Activated CD4-positive, alpha-beta memory T cell treated with anti-CD3 and anti-CD28 coated beads for 36 hours (primary cell): ENCODE data around the gene TSFM. TPM values are rescaled to one million over a fixed set of nuclear protein-coding genes. Genes with fewer than 3 reads are reported as not detected.
A peak's percentile ranks its signal among the peaks of the same experiment; 100 is the strongest.
"Not testable (repeated sequence)": the region's sequence is repeated elsewhere in the genome, so short reads cannot be mapped to it uniquely, and the experiment has no call there.

Source experiments
- CTCF ChIA-PET: fragments of 350-600 bp; sonication (Branson Sonifier 250); formaldehyde crosslinking; loops from one replicate; lab custom pipeline; 2021; ENCODE audit warnings: antibody characterized with exemption, inconsistent platforms; lab: Charles Lee
- POLR2A ChIA-PET: fragments of 350-600 bp; sonication (Branson Sonifier 250); formaldehyde crosslinking; loops from one replicate; lab custom pipeline; 2021; ENCODE audit warnings: antibody characterized with exemption; lab: Charles Lee
- DNase-seq: peaks from one replicate; pipeline ENCODE4 v3.0.0-alpha.2; 2020
- H3K27ac Mint-ChIP-seq: one replicate; pipeline ENCODE4 v1.8.0; 2021; ENCODE audit warnings: mixed read lengths
- H3K27me3 Mint-ChIP-seq: one replicate; pipeline ENCODE4 v1.8.0; 2021; ENCODE audit warnings: mixed read lengths
- H3K36me3 Mint-ChIP-seq: one replicate; pipeline ENCODE4 v1.8.0; 2021; ENCODE audit warnings: mixed read lengths
- H3K4me1 Mint-ChIP-seq: one replicate; pipeline ENCODE4 v1.8.0; 2021; ENCODE audit warnings: low read depth, mixed read lengths
- H3K4me3 Mint-ChIP-seq: one replicate; pipeline ENCODE4 v1.8.0; 2021; ENCODE audit warnings: mild to moderate bottlenecking, mixed read lengths
- H3K9me3 Mint-ChIP-seq: one replicate; pipeline ENCODE4 v1.8.0; 2021; ENCODE audit warnings: mixed read lengths
- intact Hi-C: fragments of 100-400 bp; cut with micrococcal nuclease; formaldehyde crosslinking; loops from one replicate; pipeline ENCODE4 v1.15.1; 2023
- total RNA-seq, 2 experiments: library from RNA; stranded (reverse); gene quantifications; one replicate each; pipeline ENCODE4 v1.2.3, GENCODE V29; 2021

Gene TSFM
- total RNA-seq, 2 experiments from 2014 or later: 45.5 to 47.2 TPM

DNA sequence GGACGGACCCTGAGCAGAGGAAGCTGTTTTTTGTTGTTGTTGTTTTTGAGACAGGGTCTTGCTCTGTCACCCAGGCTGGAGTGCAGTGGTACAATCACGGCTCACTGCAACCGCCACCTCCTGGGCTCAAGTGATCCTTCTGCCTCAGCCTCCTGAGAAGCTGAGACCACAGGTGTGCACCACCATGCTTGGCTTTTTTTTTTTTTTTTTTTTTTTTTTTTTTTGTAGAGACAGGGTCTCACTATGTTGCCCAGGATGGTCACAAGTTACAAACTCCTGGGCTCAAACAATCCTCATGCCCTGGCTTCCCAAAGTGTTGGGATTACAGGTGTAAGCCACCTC is 35.4 kb downstream of the TSFM start:
- H3K4me3 Mint-ChIP-seq, intact Hi-C loops, DNase-seq, H3K9me3 Mint-ChIP-seq, H3K4me1 Mint-ChIP-seq, H3K27me3 Mint-ChIP-seq, H3K27ac Mint-ChIP-seq: not testable (repeated sequence)
- POLR2A ChIA-PET: interaction anchor here (0.6 kb wide), 1 partner anchor 81 kb away, joined by 3 read pairs; no protein-coding TSS in a partner anchor
- CTCF ChIA-PET: interaction anchor here (0.8 to 2.3 kb wide), 6 partner anchors 10 to 88 kb away, joined by 3 to 5 read pairs (median 4); no protein-coding TSS in a partner anchor
- peaks cover 14% of the 10 kb centered on the region for H3K36me3 Mint-ChIP-seq

DNA sequence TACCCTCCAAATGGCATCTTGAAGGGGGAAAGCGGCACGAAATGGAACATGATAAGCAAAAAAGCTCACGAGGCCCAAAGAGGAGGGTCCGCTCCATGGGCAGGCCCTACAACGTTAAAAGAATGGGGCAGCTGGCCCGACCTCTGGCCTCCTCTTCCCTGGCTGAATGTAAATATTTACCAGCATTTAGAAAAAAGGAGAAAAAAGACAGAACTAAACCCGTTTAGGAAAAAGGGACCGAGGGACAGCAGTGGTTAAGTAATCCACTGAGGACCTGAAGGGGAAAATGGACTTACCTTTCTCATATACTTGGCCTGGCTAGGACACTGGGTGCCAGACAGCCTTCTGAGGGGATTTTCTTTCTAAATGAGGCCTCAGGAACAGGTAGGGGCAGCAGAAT is 37.5 kb downstream of the TSFM start:
- intact Hi-C loops, DNase-seq, CTCF ChIA-PET, H3K9me3 Mint-ChIP-seq, H3K27me3 Mint-ChIP-seq, H3K4me3 Mint-ChIP-seq, H3K4me1 Mint-ChIP-seq, H3K27ac Mint-ChIP-seq: not testable (repeated sequence)
- peaks cover 21% of the 10 kb centered on the region for H3K36me3 Mint-ChIP-seq
- POLR2A ChIA-PET: interaction anchor here (1.1 kb wide), 1 partner anchor 36 kb away, joined by 3 read pairs; no protein-coding TSS in a partner anchor

DNA sequence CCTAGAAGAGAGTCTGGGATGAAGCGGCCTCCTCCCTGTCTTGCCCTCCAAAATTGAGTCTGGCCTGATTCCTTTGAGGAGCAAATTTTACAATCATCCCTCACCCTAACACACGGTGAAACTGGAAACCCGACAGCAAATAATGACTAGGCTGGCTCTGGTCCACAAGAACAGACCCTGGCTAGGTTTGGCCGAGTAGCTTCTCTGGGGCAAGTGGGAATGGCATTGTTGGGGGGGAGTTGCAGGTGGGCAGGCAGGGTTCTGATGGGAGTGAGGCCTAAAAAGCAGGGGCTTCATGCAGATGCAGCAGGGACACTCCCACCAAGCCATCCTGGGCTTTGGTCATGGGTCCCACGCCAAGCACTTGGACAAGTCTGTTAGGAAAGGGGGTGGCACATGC is 38.4 kb downstream of the TSFM start:
- H3K4me3 Mint-ChIP-seq, H3K27ac Mint-ChIP-seq, H3K4me1 Mint-ChIP-seq, POLR2A ChIA-PET, CTCF ChIA-PET, DNase-seq, intact Hi-C loops, H3K27me3 Mint-ChIP-seq, H3K9me3 Mint-ChIP-seq: not testable (repeated sequence)
- peaks cover 25% of the 10 kb centered on the region for H3K36me3 Mint-ChIP-seq

DNA sequence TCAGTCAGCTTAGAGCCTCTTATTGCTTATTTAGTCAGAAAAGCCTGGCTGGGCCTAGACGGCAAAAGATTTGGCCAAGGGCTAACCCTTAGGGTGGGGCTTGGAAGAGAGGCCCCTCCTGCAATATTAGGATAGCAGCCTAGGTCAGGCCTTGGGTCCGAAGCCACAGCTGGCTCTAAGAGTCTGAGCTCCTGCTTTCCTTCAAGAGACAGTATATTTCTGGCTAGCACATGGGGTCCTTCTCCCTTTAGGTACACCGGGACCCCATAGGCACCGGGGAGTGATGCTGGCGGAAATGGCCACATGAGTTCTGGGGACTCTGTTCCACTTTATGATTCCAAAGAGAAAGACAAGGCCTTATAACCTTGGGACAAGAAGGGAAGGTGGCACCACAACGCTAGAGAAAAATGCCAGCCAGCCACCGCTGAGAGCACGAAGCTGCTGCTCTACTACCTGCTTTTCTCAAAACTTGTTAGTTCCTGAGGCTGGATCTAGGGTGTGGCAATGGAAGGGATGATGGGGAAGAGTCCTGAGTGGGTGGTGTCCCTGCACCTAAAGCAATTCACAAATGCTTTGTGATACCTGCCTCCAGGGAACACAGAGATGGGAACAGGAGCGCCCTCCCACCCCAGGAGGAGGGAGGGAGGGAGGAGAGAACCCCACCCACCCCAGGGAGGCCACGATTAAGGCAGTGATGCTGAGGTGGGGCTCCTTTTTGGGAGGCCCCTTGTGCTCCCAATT is 39.1 kb downstream of the TSFM start:
- H3K9me3 Mint-ChIP-seq: no peaks in the 10 kb centered on the region
- intact Hi-C loops: no loop called here
- H3K4me1 Mint-ChIP-seq: no peaks in the 10 kb centered on the region
- H3K36me3 Mint-ChIP-seq: peaks cover 29% of the 10 kb centered on the region
- DNase-seq: no peak
- CTCF ChIA-PET: interaction anchor here (0.9 kb wide), 1 partner anchor 22 kb away, joined by 3 read pairs; no protein-coding TSS in a partner anchor
- H3K27me3 Mint-ChIP-seq: no peaks in the 10 kb centered on the region
- POLR2A ChIA-PET: no interaction called here
- no peak overlapping the region for H3K27ac Mint-ChIP-seq
- no peak overlapping the region for H3K4me3 Mint-ChIP-seq

DNA sequence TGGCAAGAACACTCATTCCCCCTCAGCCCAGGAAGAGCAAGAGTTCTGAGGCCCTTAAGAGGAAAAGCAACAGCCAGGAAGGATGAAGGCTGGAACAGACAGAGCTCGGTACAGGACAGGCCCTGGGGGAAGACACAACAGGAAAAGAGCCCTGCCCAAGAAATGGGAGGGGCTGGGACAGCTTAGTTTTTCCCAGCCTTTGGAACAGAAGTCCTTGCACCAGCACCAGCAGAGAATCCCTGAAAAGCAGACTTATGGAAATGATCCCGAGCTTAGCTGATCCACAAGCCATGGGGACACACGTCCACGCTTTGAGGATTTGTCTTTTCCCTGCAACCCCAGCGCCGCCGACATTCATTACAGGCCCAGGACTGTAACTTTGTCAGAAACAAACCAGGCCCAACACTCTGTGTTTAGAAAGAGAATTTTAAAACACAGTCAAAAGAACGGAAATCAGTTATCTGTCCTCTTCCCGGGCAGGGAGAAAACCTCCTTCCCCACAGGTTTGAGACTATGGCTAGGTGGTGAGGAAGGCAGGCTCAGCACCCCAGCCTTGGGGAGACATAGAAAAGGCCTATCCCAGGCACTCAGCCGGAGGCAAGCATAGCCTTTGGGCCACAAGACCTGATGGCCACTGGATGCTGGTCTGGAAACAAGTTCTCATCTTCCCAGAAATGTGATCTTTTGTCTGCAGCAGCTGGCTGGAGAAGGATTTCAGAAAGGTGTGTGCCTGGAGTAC is 40.0 kb downstream of the TSFM start:
- Mint-ChIP-seq H3K4me1 (no peaks in the 10 kb centered on the region), H3K27ac (no peak overlapping the region), H3K36me3 (peaks cover 32% of the 10 kb centered on the region), H3K9me3 (no peaks in the 10 kb centered on the region), H3K4me3 (no peak overlapping the region), H3K27me3 (no peaks in the 10 kb centered on the region)
- DNase-seq: no peak
- intact Hi-C loops: no loop called here
- CTCF ChIA-PET: interaction anchor here (0.9 to 1.6 kb wide), 4 partner anchors 10 to 82 kb away, joined by 3 to 6 read pairs (median 3); no protein-coding TSS in a partner anchor
- POLR2A ChIA-PET: interaction anchor here (0.5 kb wide), 1 partner anchor 14 kb away, joined by 3 read pairs; no protein-coding TSS in a partner anchor

DNA sequence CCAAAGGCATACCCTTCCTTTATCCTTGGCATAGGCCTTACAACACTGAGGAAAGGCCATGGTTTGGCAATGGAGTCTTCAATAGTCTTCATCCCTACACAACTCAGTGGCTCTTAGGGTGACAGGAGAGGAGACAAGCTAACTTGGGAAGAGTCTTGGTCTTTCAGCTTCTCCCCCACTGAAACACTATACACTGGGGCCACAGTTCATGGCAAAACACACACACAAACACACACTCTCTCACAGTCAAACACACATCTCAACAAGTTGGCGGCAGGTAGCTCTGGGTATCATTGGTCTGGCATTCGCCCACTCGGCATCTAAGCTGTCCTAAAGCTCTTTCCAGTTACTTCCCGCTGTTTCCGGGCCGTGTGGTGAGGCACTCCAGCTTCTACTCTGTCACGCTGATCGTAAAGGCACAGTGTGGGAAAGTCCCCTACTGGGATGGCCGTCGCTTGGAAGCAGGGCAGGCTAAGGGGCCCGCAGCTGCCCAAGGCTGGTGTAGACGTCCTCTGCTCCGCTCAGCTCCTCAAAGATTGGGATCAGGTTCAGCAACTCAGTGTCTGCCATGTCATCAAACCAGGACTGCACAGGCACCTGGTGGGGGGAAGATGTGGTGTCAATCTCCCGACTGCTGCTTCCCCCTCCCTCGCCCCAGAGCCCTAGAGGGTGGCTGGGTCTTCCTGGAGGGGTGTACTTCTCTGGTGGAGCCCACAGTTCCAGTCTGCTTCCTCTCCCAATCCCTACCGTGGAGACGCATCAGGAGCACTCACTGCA is 40.7 kb downstream of the TSFM start:
- no peaks in the 10 kb centered on the region for H3K27me3 Mint-ChIP-seq
- no peaks in the 10 kb centered on the region for H3K4me1 Mint-ChIP-seq
- intact Hi-C loops: no loop called here
- POLR2A ChIA-PET: interaction anchor here (0.5 kb wide), 1 partner anchor 13 kb away, joined by 3 read pairs; no protein-coding TSS in a partner anchor
- H3K27ac Mint-ChIP-seq: no peak overlapping the region
- no peak for DNase-seq
- no peak overlapping the region for H3K4me3 Mint-ChIP-seq
- no peaks in the 10 kb centered on the region for H3K9me3 Mint-ChIP-seq
- CTCF ChIA-PET: interaction anchor here (0.8 to 1.6 kb wide), 4 partner anchors 9 to 81 kb away, joined by 3 to 6 read pairs (median 3); no protein-coding TSS in a partner anchor
- peaks cover 32% of the 10 kb centered on the region for H3K36me3 Mint-ChIP-seq

DNA sequence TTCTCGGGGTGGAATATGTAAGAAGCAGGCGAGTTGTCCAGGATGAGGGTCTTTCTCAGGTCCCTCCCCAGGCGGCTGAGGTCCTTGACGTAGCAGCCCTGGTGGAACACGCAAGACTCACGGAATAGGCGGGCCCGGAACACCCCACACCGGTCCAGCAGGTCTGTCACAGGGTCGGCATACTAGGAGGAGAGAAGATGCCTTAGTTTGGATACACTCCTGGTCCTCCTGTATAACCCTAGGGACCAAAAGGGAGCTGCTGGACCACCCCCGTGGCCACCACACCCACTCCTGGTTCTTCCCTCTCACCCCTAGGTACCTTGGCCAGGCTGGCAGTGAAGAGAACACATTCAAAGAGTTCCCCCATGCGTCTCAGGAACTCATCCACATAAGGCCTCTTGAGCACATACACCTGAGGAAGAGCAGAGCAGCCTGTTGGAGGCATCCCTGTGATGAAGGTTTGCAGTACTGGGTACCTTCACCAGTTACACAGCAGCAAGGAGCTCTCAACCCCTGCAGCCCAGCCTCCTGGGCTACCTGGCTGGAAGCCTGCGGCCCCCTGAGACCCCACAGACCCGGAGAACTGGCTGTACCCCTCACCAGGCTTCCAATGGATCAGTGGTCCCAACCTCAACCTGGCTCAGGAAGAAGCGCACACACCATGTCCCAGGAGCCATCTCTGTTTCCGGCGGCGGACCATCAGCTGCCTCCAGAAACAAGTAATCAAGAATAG is 41.5 kb downstream of the TSFM start:
- intact Hi-C loops: no loop called here
- H3K4me1 Mint-ChIP-seq: peaks cover 1% of the 10 kb centered on the region
- no peaks in the 10 kb centered on the region for H3K27me3 Mint-ChIP-seq
- no peak overlapping the region for H3K4me3 Mint-ChIP-seq
- POLR2A ChIA-PET: no interaction called here
- DNase-seq: no peak
- peaks cover 36% of the 10 kb centered on the region for H3K36me3 Mint-ChIP-seq
- H3K9me3 Mint-ChIP-seq: no peaks in the 10 kb centered on the region
- CTCF ChIA-PET: interaction anchor here (0.8 to 1.6 kb wide), 2 partner anchors 17 to 29 kb away, joined by 3 read pairs; no protein-coding TSS in a partner anchor
- H3K27ac Mint-ChIP-seq: no peak overlapping the region

DNA sequence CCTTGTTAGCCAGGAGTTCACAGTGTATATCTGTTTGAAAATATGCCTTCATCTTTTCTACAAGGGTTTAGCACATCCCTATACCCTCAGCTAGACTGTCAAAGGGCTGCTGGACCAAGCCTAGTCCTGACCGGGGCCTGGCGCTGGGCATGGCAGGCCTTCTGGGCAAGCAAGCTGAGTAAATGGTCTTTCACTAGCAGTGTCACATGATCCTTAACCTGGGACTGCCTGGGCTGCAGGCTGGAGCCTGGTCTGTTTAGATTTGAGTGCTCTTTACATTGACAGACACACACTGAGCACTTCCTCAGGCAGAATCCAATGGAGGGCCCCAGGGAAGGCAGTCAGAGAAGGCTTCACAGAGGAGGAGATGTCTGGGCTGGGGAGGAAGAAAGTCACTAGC is 42.9 kb downstream of the TSFM start:
- ChIA-PET CTCF (interaction anchor here (0.7 kb wide), 1 partner anchor 12 kb away, joined by 3 read pairs; no protein-coding TSS in a partner anchor), POLR2A (no interaction called here)
- Mint-ChIP-seq H3K27ac (no peak overlapping the region), H3K4me1 (peaks cover 12% of the 10 kb centered on the region), H3K4me3 (no peak overlapping the region), H3K36me3 (peaks cover 40% of the 10 kb centered on the region), H3K9me3 (no peaks in the 10 kb centered on the region), H3K27me3 (no peaks in the 10 kb centered on the region)
- intact Hi-C loops: no loop called here
- DNase-seq: no peak

DNA sequence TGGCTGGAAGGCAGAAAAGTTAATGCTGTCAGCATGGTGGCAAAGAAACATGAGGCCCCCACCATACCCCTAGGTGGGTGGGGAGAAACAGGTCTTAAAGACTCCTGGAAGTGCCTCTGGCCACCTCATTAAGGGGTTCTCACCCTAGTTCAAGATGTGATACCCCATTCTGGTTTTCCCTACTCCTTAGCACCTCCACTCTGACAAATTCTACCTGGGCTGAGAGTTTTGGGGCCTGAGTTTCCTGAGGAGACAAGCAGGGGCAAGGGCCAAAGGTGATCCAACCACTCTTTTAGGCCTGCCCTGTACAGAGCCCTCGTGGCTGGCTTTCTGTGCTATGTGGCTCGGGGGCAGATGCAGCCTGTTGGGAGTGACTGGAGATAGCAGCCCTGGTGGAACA is 43.8 kb downstream of the TSFM start:
- no peak for DNase-seq
- ChIA-PET POLR2A (no interaction called here), CTCF (interaction anchor here (0.8 to 1.4 kb wide), 3 partner anchors 11 to 79 kb away, joined by 3 to 4 read pairs (median 4); no protein-coding TSS in a partner anchor)
- no peak overlapping the region for H3K27ac Mint-ChIP-seq
- no peak overlapping the region for H3K4me3 Mint-ChIP-seq
- intact Hi-C loops: no loop called here
- peaks cover 37% of the 10 kb centered on the region for H3K36me3 Mint-ChIP-seq
- H3K9me3 Mint-ChIP-seq: no peaks in the 10 kb centered on the region
- H3K27me3 Mint-ChIP-seq: no peaks in the 10 kb centered on the region
- H3K4me1 Mint-ChIP-seq: peaks cover 15% of the 10 kb centered on the region

DNA sequence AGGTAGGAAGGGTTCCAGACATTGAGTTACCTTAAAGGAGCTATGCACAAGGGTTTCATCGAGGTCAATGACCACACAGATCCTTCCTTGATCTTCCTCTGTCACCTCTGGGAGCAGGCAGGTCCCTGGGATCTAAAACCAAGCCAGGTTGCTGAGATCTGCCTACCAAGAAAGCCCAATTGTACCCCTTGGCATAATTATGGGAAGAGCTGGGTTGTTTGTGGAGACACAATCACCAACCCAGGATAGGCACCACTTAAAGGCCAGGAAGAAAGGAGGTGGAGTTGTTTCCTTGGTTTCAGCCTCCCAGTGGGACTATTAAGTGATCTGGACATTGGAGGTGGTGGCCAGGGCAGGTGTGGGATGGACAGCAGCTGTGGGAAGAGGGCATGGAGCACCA is 44.4 kb downstream of the TSFM start:
- no peak for DNase-seq
- no peaks in the 10 kb centered on the region for H3K9me3 Mint-ChIP-seq
- H3K27me3 Mint-ChIP-seq: no peaks in the 10 kb centered on the region
- H3K36me3 Mint-ChIP-seq: peaks cover 35% of the 10 kb centered on the region
- H3K4me1 Mint-ChIP-seq: peaks cover 20% of the 10 kb centered on the region
- CTCF ChIA-PET: interaction anchor here (1.0 to 4.5 kb wide), 3 partner anchors 11 to 77 kb away, joined by 3 to 40 read pairs (median 4); no protein-coding TSS in a partner anchor
- no peak overlapping the region for H3K4me3 Mint-ChIP-seq
- POLR2A ChIA-PET: no interaction called here
- intact Hi-C loops: no loop called here
- H3K27ac Mint-ChIP-seq: peak overlapping the region; percentile 29
